COLO668 (cell line): ENCODE data around the gene RBKS.

Experiments used
- DNase-seq: peaks from one replicate; lab custom pipeline; 2025; ENCODE audit not compliant: unreplicated experiment; lab: John Stamatoyannopoulos, UW

The RBKS gene

DNA sequence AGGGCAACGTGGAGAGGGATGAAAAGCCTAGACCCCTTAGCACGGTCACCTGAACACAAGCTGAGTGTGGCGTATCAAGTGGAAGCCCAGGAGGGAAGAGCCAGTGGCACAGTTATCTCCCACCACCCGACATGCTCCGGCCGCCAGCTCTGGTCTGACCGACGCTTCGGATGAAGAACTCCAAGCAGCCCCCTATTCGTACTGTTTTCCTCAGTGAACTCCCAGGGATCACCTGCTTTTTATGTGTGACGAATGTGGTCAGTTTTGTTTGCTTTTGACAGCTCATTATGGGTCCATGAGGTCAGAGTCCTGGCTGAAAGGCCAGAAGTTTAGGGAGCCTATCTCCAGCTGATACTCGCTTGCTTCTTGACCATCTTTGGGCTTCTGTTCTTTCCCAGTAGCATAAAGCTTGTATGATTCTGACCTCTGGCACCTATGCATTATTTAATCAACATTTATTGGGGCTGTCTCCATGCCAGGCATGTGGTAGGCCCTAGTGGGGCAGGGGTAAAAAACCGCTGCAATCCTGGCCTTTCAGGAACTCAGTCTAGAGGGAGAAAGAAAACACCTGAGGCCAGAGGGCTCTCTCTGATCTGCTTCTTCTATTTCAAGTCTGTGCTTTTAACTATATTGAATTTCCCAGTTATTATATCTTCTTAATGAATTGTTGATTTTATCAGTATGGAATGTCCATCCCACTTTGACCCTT lies 151.7 kb downstream of the RBKS start:
- DNase-seq: no peak

- no peak for DNase-seq
These were observed 152.4 kb downstream of the RBKS start for GRCh38 chr2:27737676-27738348.

DNA sequence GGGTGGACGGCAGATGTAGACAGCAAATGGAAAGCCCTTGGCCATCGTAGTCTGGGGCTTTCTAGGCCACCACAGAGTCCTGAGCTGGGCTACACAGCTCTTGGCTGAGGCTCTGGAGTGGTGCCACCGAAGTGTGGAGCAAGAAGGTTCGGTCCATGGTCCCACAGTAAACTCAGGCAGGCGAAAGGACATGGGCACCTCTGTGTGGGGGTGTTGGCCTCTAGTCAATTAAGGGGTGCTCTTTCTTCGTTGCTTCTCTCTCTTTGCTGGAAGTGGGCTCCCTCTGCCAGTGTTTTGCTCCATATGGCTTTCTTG lies 153.3 kb downstream of the RBKS start:
- DNase-seq: no peak

DNA sequence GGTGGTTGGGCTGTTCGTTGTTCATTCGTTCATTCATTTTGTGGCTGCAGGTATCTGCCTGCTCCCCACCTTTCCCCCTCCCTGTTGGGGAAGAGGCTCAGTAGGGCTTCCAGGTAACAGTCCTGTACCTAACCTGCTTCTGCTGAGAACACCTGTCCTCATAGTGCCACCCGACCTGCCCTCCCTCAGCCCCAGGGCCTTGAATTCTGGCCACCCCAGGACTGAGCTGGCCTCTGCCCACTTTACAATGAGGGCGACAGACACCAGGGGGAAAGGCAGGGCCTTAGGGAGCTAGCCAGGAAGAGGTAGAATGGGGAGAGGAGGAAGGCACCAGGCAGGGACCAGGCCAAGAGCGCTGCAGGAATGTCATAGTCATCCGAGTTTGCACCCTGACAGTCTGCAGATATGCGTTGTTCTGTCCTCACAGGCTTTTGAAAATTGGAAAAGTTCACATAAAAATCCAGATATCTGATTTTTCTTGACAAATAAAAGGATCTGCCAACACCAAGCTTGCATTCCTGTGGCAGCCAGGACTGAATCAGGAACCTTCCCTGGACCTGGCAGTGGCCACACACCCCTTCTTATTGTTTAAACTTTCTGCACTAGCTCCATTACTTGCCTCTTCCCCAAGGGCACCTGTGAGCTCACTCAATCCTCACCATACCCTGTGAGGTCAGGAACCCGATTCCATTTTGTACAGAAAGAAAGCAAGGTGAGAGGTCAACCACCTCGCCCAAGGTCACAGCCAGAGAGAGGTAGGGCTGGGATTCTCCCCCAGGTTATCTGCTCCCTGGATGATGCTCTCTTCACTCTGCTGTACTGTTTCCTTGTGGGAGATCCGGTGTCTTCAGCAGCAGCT lies 153.9 kb downstream of the RBKS start:
- DNase-seq: no peak

DNA sequence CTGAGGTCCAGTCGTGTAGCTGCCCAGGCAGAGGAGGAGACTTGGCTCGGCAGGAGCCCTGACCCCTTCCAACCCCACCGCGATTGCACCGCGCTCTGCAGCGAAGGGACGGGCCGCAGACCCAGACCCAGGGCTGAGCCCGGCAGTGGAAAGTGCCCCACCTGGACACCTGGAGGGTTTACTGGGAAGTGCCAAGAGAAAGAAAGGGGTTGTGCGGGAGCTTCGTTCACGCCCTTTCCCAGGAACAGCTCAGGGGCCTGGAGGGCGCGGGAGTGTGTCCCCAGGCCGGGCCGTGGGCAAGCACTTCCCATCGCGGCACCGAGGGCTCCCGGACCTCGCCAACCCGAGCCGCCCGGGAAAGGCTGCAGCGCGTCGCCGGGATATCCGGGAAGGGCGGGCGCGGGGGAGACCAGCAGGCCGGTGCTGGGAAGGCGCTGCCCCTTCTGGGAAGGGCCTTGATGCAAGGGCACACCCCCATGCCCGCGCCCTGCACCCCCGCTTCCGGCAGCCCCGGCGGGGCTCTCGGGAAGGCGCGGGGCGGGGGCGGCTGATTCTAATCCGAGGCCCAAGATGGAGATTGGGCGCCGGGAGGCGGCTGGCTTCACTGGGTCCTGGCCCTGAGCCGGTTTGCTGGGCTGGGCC lies 154.8 kb downstream of the RBKS start:
- DNase-seq: peak; percentile 80

DNA sequence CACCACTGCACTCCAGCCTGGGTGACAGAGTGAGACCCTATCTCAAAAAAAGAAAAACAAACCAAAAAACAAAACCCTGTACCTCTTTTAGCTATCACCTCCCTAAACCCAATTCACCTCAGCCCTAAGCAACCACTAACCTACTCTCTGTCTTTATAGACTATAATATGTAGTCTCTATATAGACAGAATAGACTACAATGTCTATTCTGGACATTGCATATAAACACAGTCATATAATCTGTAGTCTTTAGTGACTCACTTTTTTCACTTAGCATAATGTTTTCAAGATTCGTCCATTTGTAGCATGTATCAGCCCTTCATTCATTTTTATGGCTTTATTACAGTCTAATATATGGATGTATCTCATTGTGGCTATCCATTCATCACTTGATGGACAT lies 155.9 kb downstream of the RBKS start:
- DNase-seq: no peak
